ENCODE measurements around the gene FXYD5.

Gene FXYD5

DNA sequence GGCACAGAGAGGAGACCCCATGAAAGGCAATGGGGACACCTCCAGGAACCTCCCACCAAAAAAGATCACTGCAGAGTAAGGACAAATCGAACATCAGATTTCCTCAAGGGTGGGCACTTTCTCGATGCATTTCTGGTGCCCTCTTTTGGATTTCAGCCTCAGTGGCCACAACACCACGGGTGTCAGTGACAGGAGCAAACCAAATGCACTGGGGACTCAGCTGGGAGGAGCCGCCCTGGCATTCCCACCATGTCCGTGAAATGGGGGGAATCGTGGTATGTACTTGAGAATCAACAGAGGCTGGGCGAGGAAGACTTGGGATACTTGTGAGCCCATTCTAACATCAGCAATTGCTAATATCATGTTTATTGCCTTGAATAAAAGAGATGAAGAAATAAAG is 57.7 kb downstream of the FXYD5 start:
- no peak for DNase-seq (ENCODE audit: low read depth in 2 of 2)

DNA sequence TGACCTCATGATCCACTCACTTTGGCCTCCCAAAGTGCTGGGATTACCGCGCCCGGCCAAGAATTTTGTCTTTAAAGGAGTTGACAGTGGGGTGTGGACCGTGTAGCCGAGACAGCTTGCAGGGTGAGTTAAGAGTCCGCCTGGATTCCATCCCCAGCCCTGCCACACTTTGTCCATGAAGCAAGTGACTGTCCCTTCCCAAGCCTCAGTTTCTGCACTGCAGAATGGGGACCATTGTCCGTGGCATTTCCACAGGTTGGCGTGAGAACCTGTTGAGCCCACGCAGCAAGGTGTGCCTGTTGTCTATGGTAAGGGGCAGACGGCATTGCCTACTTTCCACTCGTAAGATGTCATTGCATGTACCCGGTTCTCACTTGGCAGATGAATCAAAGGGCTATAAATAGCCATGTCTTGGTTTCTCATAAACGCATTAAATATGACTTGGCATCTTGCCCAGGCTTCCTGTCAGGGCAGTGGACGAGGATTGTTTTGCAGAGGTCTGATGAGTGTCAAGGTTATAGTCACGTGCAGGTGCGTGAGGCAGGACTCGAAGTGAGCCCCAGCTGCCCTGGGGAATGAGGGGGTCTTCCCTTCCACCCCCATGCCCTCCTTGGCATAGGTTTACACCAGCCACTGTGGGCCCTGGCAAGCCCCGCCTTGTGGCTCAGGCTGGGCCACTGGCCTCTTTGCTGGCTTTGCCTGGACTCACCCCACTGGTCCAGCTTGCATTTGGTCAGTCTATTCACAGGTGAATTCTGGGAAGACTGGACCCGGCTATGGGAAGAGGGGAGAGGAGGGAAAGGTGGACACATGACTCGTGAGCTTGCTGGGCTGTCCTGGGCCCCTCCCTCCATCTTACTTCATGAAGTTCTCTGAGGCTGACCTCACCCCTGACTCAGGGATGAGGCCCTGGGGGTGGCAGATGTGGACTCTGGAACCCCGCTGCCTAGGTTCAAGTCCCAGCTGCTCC is 59.4 kb downstream of the FXYD5 start:
- DNase-seq (ENCODE audit: low read depth in 2 of 2), result peak in 1 of 2 donors; percentile 69

DNA sequence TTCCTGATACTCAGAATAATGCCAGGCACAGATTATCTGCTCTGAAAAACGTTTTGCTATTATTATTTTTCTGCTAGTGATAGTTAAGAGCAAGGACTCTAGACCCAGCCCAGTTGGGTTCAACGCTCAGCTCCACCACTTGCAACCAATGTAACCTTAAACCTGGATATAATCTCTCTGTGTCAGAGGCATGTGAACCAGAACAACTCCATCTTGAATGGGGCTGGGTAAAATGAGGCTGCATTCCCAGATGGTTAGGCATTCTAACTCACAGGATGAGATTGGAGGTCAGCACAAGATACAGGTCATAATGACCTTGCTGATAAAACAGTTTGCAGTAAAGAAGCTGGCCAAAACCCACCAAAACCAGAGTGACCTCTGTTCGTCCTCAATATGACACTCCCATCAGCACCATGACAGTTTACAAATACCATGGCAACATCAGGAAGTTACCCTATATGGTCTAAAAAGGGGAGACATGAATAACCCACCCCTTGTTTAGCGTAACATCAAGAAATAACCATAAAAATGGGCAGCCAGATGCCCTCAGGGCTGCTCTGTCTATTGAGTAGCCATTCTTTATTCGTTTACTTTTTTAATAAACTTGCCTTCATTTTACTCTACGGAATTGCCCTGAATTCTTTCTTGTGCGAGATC is 60.4 kb downstream of the FXYD5 start:
- DNase-seq (ENCODE audit: low read depth in 2 of 2), result no peak

DNA sequence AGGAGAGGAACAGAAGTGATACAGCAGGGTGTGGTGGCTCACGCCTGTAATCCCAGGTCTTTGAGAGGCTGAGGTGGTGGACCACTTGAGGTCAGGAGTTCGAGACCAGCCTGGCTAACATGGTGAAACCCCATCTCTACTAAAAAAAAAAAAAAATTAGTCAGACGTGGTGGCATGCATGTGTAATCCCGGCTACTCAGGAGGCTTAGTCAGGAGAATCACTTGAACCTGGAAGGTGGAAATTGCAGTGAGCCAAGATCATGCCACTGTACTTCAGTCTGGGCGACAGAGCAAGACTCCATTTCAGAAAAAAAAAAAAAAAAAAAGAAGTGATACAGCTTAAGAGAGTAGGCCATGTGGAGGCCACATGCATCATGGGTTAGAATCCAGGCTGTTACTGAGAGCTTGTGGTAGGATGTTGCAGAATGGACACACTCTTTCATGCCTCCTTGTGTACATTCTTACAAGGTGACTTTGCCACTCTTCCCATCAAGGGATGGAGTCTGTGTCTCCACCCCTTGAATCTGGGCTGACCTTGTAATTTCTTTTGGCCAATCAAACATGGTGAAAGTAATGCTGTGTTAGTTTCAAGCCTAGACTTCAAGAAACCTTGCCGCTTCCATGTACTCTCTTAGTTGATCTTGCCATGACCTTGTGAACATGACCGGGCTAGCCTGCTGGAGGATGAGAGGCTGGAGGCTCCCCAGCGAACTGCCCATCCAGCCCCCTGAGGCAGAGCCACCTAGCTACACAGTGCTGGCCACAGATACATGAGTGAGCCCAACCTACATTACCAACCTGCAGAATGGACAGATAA is 61.7 kb downstream of the FXYD5 start:
- no peak for DNase-seq (ENCODE audit: low read depth in 2 of 2)

DNA sequence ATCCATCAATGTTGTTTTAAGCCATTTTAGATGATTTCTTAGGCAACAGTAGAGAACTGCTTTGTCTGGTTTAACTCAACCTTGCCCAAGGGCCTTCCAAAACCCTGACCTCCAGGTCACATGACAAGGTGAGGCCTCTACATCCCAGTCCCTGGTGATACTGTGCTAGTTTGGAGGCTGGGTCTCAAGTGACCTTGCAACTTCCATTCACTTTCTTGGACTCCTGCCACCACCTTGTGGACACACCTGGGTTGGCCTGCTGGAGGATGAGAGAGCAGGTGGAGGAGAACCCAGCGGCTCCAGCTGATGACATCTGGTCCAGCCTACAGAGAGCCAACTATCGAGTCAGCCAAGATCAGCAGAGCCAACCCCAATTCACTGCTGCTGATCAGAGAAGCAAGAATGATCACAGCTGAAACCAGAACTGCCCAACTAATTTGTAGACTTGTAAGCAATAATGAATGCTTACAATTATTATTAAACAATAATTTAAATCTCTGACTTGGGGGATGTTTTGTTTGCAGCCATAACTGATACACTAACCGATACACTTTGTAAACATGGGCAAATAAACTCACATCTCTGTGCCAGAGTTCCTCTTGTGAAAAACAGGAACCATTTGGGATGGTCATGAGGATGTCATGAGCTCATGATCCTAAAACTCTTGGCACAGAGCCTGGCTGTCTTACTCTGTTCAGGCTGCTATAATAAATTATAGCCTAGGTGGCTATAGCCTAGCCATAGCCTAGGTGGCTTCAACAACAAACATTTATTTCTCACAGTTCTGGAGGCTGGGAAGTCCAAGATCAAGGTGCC is 62.5 kb downstream of the FXYD5 start:
- no peak for DNase-seq (ENCODE audit: low read depth in 2 of 2)

DNA sequence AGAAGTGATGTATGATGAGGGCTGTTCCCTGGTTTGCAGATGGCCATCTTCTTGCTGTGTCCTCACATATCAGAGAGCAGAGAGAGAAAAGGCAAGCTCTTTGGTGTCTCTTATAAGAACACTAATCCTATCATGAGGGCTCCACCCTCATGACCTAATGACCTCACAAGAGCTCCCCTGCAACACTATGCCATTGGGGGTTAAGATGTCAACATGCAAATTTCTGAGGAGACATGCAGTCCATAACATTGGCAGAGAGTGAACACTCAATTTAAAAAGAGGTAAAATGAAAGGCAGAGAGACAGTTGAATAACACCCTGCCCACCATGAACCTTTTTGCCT is 63.1 kb downstream of the FXYD5 start:
- no peak for DNase-seq (ENCODE audit: low read depth in 2 of 2)

DNA sequence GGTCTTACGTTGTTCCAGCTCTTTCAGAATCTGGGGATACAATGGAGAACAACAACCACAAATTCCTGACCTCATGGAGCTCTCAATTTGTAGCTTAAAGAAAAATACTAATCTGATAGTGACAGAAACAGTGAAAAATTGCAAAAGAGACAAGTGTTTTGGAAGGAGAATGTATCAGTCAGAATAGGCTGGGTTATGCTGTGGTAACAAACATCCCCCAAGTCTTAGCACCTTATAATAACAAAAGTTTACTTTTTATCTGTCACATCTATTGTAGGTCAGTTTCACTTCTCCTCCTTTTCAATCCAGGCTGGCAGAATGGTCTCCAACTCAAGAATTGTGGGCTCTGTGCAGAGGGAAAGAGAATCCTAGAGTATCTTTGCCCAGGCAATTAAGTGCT is 64.5 kb downstream of the FXYD5 start:
- DNase-seq (ENCODE audit: low read depth in 2 of 2), result no peak

Data from stimulated activated CD4-positive, alpha-beta T cell treated with anti-CD3 and anti-CD28 coated beads, Interleukin-1b, Interleukin-23, amount 100 ng/mL, for 4 hours (primary cell).